Natural killer cell (primary cell): ENCODE measurements around the gene CDK5R2. TPM values are rescaled to one million over a fixed set of nuclear protein-coding genes. Genes with fewer than 3 reads are reported as not detected.

Source experiments
- ATAC-seq, 3 donors: fragments of 150-1000 bp in 2 of 3; fragments of 200-7000 bp in 1 of 3; cut with Tn5 transposase; 1 replicate in 1 of 3; 2 replicates in 2 of 3; pipeline ENCODE4 v1.10.0; 2021; ENCODE audit warnings: mild to moderate bottlenecking in 2 of 3, moderate library complexity in 2 of 3
- DNase-seq, 2 donors: peaks; one replicate each; pipeline versions ENCODE4 v3.0.0 to v3.0.0-alpha.2; 2013 to 2021; ENCODE audit warnings: mixed read lengths in 1 of 2
- H3K27ac ChIP-seq: one replicate; pipeline ENCODE4 v1.5.1; 2013; ENCODE audit warnings: mild to moderate bottlenecking, low read length
- H3K27me3 ChIP-seq: one replicate; pipeline ENCODE4 v1.6.1; 2013; ENCODE audit warnings: low read length; ENCODE audit not compliant: control insufficient read depth, insufficient read depth
- H3K36me3 ChIP-seq: one replicate; pipeline ENCODE4 v1.6.1; 2013; ENCODE audit warnings: low read length; ENCODE audit not compliant: control insufficient read depth, insufficient read depth
- H3K4me1 ChIP-seq: one replicate; pipeline ENCODE4 v1.6.1; 2013; ENCODE audit warnings: low read length; ENCODE audit not compliant: control insufficient read depth, insufficient read depth
- H3K4me3 ChIP-seq: one replicate; pipeline ENCODE4 v1.5.1; 2013; ENCODE audit warnings: low read length
- H3K9me3 ChIP-seq: one replicate; pipeline ENCODE4 v1.6.1; 2013; ENCODE audit warnings: low read length; ENCODE audit not compliant: control insufficient read depth, insufficient read depth
- H3K27ac Mint-ChIP-seq, 2 donors: one replicate each; pipeline ENCODE4 v1.8.0; 2022; ENCODE audit warnings: mild to moderate bottlenecking in 2 of 2, mixed read lengths in 2 of 2, moderate library complexity in 1 of 2
- H3K27me3 Mint-ChIP-seq, 2 donors: one replicate each; pipeline ENCODE4 v1.8.0; 2022; ENCODE audit warnings: low read depth in 2 of 2, mixed read lengths in 2 of 2
- H3K36me3 Mint-ChIP-seq: one replicate; pipeline ENCODE4 v1.8.0; 2022; ENCODE audit warnings: mixed read lengths
- H3K4me1 Mint-ChIP-seq, 2 donors: one replicate each; pipeline ENCODE4 v1.8.0; 2022; ENCODE audit warnings: mixed read lengths in 2 of 2
- H3K4me3 Mint-ChIP-seq: one replicate; pipeline ENCODE4 v1.8.0; 2022; ENCODE audit warnings: mild to moderate bottlenecking, moderate library complexity, mixed read lengths
- H3K9me3 Mint-ChIP-seq, 2 donors: one replicate each; pipeline ENCODE4 v1.8.0; 2022; ENCODE audit warnings: mixed read lengths in 2 of 2
- CTCF ChIP-seq: fragments of 200-600 bp; IDR thresholded peaks from one replicate; pipeline ENCODE4 v1.8.0; 2022; ENCODE audit warnings: antibody characterized with exemption
- WGBS: methylation state at CpG from one replicate; pipeline ENCODE4 v1.1.7; 2013; ENCODE audit warnings: missing lambda C conversion rate; ENCODE audit not compliant: insufficient coverage; 5-methylcytosine and 5-hydroxymethylcytosine counted together
- intact Hi-C: fragments of 100-400 bp; cut with micrococcal nuclease; formaldehyde crosslinking; loops from one replicate; pipeline ENCODE4 v1.14.2; 2022
- total RNA-seq, 4 donors: library from RNA; stranded (reverse); fragments of 120-200 nt in 1 of 4; gene quantifications; one replicate each; pipeline versions ENCODE4 v1.2.3 to v1.2.4, GENCODE V29; 2013 to 2022

CDK5R2 gene
- total RNA-seq, 3 donors from 2014 or later (not counting 1 experiment from before 2014, with no cell fraction given): not detected

- Histone ChIP-seq H3K27ac (no peak overlapping the region), H3K27me3 (no peaks in the 10 kb centered on the region), H3K4me1 (no peaks in the 10 kb centered on the region), H3K36me3 (no peaks in the 10 kb centered on the region), H3K9me3 (no peaks in the 10 kb centered on the region), H3K4me3 (no peak overlapping the region)
- DNase-seq (no peak), ATAC-seq (no peak)
- intact Hi-C loops: no loop called here
- WGBS: 95% methylated on average over 3 of the region's 5 CpGs
- H3K27me3 Mint-ChIP-seq: peaks cover 17 to 25% of the 10 kb centered on the region in 2 donors
- no peaks in the 10 kb centered on the region for H3K36me3 Mint-ChIP-seq
- H3K4me1 Mint-ChIP-seq: no peaks in the 10 kb centered on the region
- H3K4me3 Mint-ChIP-seq: no peak overlapping the region
- no peak for TF ChIP-seq CTCF
- no peak overlapping the region for H3K27ac Mint-ChIP-seq
- no peaks in the 10 kb centered on the region for H3K9me3 Mint-ChIP-seq
These were observed 51.4 kb downstream of the CDK5R2 start for GRCh38 chr2:219010873-219011272.

Other genes with a start within 250 kb of the CDK5R2 start
- gene TTLL4, start 248.8 kb upstream of the CDK5R2 start, total RNA-seq: 10 to 100 TPM; 20.2 to 25.5 (median 22.8) TPM
- gene CYP27A1, start 177.5 kb upstream of the CDK5R2 start, total RNA-seq: 1 to 10 TPM in 1 of 3 donors, under 1 TPM in 1, not detected in 1; 0.61 to 1.6 TPM
- not detected for gene PRKAG3, start 127.9 kb upstream of the CDK5R2 start, total RNA-seq
- not detected for gene WNT6, start 99.9 kb upstream of the CDK5R2 start, total RNA-seq
- 1 to 10 TPM in 2 of 3 donors, under 1 TPM in 1; 0.92 to 2.9 (median 2.9) TPM for gene WNT10A, start 78.8 kb upstream of the CDK5R2 start, total RNA-seq
- gene FEV, start 25.5 kb downstream of the CDK5R2 start, total RNA-seq: not detected
- not detected for gene CRYBA2, start 33.8 kb downstream of the CDK5R2 start, total RNA-seq
- gene CFAP65, start 81.8 kb downstream of the CDK5R2 start, total RNA-seq: not detected
- gene IHH, start 101.3 kb downstream of the CDK5R2 start, total RNA-seq: not detected
- 10 to 100 TPM in 2 of 3 donors, 1 to 10 TPM in 1; 9.9 to 12.7 (median 11.0) TPM for gene NHEJ1, start 201.1 kb downstream of the CDK5R2 start, total RNA-seq
- 1 to 10 TPM in 1 of 3 donors, under 1 TPM in 2; 0.48 to 1.1 (median 0.89) TPM for gene SLC23A3, start 210.4 kb downstream of the CDK5R2 start, total RNA-seq
- 10 to 100 TPM; 64.4 to 72.4 (median 64.8) TPM for gene CNPPD1, start 217.3 kb downstream of the CDK5R2 start, total RNA-seq
- 10 to 100 TPM; 77.0 to 81.9 (median 79.0) TPM for gene RETREG2, start 218.6 kb downstream of the CDK5R2 start, total RNA-seq
- 10 to 100 TPM; 67.6 to 84.0 (median 83.4) TPM for gene ZFAND2B, start 247.1 kb downstream of the CDK5R2 start, total RNA-seq